ENCODE data around the gene NEK1. TPM values are rescaled to one million over a fixed set of nuclear protein-coding genes. Genes with fewer than 3 reads are reported as not detected.

The NEK1 gene
- polyA plus RNA-seq, 1 donor (not counting 4 experiments of a cell fraction or from before 2014, with no cell fraction given) = 7.8 TPM

DNA sequence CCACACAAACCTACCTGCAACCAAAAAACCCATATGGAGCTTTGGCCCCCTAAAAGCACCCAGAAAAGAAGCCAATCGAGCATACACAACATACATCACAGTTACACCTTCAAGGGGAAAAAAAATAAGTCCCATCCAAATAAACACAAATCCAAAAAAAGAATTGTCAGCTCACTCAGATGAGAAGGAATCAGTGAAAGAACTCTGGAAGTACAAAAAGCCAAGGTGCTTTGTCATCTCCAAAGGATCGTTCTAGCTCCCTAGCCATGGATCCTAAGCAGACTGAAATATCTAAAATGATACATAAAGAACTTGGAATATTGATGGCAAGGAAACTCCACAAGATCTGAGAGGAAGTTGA lies 119.2 kb downstream of the NEK1 start:
- FAIRE-seq (no peak), DNase-seq (ENCODE audit: low read depth, low spot score) (no peak)
- dilution Hi-C loops (cut with MboI; ENCODE audit: extremely low pct_ligation_motif_present, low sequenced_read_pairs) = no loop called here
- no peaks in the 10 kb centered on the region for H3K79me2 ChIP-seq (ENCODE audit: control insufficient read depth, insufficient read depth, low read length)
- H3K36me3 ChIP-seq (ENCODE audit: control insufficient read depth in 2 of 2, extremely low read depth in 1 of 2, insufficient read depth in 2 of 2, low read length in 2 of 2) = peaks cover 3 to 5% of the 10 kb centered on the region in 2 experiments
- H3K27ac ChIP-seq (ENCODE audit: control insufficient read depth, insufficient read depth, low read length) = no peak overlapping the region
- H3K4me1 ChIP-seq (ENCODE audit: control insufficient read depth, extremely low read depth, insufficient read depth, low read length) = no peaks in the 10 kb centered on the region
- no peak overlapping the region for H3K4me3 ChIP-seq (ENCODE audit: control insufficient read depth in 2 of 3, extremely low read depth in 1 of 3, insufficient read depth in 2 of 3, low read depth in 1 of 3, low read length in 3 of 3)
- no peaks in the 10 kb centered on the region for H4K20me1 ChIP-seq (ENCODE audit: control insufficient read depth, extremely low read depth, insufficient read depth, low read length)
- no peak for TF ChIP-seq EZH2 (IDR thresholded peaks at IDR 0.05; ENCODE audit: low read length)
- TF ChIP-seq, protein P1, sequence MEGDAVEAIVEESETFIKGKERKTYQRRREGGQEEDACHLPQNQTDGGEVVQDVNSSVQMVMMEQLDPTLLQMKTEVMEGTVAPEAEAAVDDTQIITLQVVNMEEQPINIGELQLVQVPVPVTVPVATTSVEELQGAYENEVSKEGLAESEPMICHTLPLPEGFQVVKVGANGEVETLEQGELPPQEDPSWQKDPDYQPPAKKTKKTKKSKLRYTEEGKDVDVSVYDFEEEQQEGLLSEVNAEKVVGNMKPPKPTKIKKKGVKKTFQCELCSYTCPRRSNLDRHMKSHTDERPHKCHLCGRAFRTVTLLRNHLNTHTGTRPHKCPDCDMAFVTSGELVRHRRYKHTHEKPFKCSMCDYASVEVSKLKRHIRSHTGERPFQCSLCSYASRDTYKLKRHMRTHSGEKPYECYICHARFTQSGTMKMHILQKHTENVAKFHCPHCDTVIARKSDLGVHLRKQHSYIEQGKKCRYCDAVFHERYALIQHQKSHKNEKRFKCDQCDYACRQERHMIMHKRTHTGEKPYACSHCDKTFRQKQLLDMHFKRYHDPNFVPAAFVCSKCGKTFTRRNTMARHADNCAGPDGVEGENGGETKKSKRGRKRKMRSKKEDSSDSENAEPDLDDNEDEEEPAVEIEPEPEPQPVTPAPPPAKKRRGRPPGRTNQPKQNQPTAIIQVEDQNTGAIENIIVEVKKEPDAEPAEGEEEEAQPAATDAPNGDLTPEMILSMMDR (optimal IDR thresholded peaks at IDR 0.05 in 1 of 3, IDR thresholded peaks at IDR 0.05 in 1 of 3, conservative IDR thresholded peaks at IDR 0.05 in 1 of 3; ENCODE audit: extremely low read depth in 1 of 3, insufficient read depth in 2 of 3, low read length in 3 of 3) = no peak
- no peak overlapping the region for H3K9ac ChIP-seq (ENCODE audit: control insufficient read depth, extremely low read depth, insufficient read depth, low read length)
- no peaks in the 10 kb centered on the region for H3K9me3 ChIP-seq (ENCODE audit: control insufficient read depth, low read depth, low read length)
- no peaks in the 10 kb centered on the region for H3K9me1 ChIP-seq (ENCODE audit: control insufficient read depth, extremely low read depth, insufficient read depth, low read length)
- H3K4me2 ChIP-seq (ENCODE audit: control insufficient read depth, extremely low read depth, insufficient read depth, low read depth, low read length) = no peak overlapping the region
- H2AFZ ChIP-seq (ENCODE audit: control insufficient read depth, low read length) = no peak overlapping the region
- no peaks in the 10 kb centered on the region for H3K27me3 ChIP-seq (ENCODE audit: control insufficient read depth, extremely low read depth, insufficient read depth, low read length)

DNA sequence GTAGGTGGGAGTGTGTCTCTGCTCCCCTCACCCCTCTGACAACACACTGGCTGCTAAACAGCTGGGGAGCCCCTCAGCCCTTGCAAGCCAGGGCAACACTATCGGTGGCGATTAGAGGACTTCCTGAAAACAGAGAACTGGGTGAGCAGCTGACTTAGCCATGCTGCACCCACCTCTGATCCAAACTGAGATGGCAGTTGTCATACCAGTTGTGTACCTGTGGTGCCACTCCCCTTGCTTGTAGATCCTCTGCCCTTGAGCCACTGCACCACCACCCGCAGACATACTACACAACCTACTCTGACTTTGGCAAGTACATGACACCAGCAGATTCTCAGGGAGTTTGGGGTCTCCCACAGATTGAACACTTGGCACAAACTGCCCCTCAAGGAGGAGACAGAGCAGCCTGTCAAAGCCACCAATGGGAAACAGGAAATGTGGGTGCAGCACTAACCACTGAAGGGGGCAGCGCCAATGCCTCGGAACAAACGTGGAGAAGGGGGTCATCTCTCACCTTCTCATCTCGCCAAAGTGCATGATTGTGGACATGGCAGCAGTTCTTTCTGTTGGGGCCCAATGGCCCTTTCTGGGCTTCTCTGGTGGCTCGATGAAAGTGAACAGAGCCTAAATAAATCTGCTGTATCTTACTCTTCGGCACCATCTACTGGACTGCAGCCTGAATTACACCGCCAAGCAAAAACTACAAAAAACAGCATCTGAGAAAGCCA lies 119.8 kb downstream of the NEK1 start:
- DNase-seq (ENCODE audit: low read depth, low spot score) = no peak
- H3K9ac ChIP-seq (ENCODE audit: control insufficient read depth, extremely low read depth, insufficient read depth, low read length) = no peak overlapping the region
- dilution Hi-C loops (cut with MboI; ENCODE audit: extremely low pct_ligation_motif_present, low sequenced_read_pairs) = no loop called here

More for the DNA sequence above, 119.8 kb downstream of the NEK1 start:
- FAIRE-seq = peak; percentile 80
- Histone ChIP-seq H3K9me1 (ENCODE audit: control insufficient read depth, extremely low read depth, insufficient read depth, low read length) (no peaks in the 10 kb centered on the region), H3K4me1 (ENCODE audit: control insufficient read depth, extremely low read depth, insufficient read depth, low read length) (no peaks in the 10 kb centered on the region), H3K9me3 (ENCODE audit: control insufficient read depth, low read depth, low read length) (no peaks in the 10 kb centered on the region), H3K27me3 (ENCODE audit: control insufficient read depth, extremely low read depth, insufficient read depth, low read length) (no peaks in the 10 kb centered on the region), H3K4me2 (ENCODE audit: control insufficient read depth, extremely low read depth, insufficient read depth, low read depth, low read length) (no peak overlapping the region), H3K27ac (ENCODE audit: control insufficient read depth, insufficient read depth, low read length) (no peak overlapping the region), H2AFZ (ENCODE audit: control insufficient read depth, low read length) (no peak overlapping the region), H3K4me3 (ENCODE audit: control insufficient read depth in 2 of 3, extremely low read depth in 1 of 3, insufficient read depth in 2 of 3, low read depth in 1 of 3, low read length in 3 of 3) (no peak overlapping the region), H3K36me3 (ENCODE audit: control insufficient read depth in 2 of 2, extremely low read depth in 1 of 2, insufficient read depth in 2 of 2, low read length in 2 of 2) (peaks cover 3 to 5% of the 10 kb centered on the region in 2 experiments), H3K79me2 (ENCODE audit: control insufficient read depth, insufficient read depth, low read length) (no peaks in the 10 kb centered on the region), H4K20me1 (ENCODE audit: control insufficient read depth, extremely low read depth, insufficient read depth, low read length) (no peaks in the 10 kb centered on the region)
- TF ChIP-seq, protein P1 (optimal IDR thresholded peaks at IDR 0.05 in 1 of 3, IDR thresholded peaks at IDR 0.05 in 1 of 3, conservative IDR thresholded peaks at IDR 0.05 in 1 of 3; ENCODE audit: extremely low read depth in 1 of 3, insufficient read depth in 2 of 3, low read length in 3 of 3) = peak; percentile 63 to 79 (median 75)
- no peak for TF ChIP-seq EZH2 (IDR thresholded peaks at IDR 0.05; ENCODE audit: low read length)

Measured in keratinocyte (primary cell).